ENCODE data around the gene MYBPC1.
A peak's percentile ranks its signal among the peaks of the same experiment; 100 is the strongest.
"Not testable (repeated sequence)": the region's sequence is repeated elsewhere in the genome, so short reads cannot be mapped to it uniquely, and the experiment has no call there.

The MYBPC1 gene

DNA sequence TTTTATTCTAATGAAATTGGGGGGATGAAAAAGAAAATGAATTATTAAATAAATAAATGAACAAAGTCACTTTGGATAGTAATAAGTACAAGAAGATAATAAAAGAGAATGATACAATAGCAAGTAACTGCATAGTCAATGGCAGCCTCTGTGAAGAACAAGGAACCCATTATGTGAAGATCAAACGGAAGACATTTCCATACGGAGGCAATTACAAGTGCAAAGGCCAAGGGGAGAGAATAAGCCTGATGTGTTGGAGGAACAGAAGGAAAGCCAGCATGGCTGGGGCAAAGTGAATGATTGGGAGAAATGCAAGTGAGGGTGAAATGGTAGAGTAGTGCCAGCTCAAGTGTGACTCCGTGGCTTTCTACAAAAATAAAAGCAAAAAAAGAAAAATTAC lies 58.7 kb downstream of the MYBPC1 start:
- DNase-seq (ENCODE audit: low read depth in 2 of 2) = no peak

DNA sequence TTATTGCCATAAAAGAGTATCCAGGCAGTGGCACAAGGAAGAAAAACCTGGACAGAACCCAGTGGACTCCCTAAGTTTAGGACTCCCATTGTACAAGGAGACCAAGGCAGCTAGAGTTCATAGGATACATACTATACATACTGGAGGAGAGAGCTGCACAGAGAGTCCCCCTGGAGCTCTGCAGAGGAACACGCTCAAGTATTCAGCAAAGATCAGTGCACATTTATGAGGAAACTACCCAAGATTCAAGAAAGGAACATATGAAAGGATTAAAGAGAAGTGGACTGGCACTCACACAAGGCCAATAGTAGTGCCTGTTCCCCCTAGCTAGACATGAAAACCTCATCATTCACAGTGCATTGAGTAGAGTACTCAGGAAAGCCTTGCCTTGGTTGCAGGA lies 59.7 kb downstream of the MYBPC1 start:
- no peak for DNase-seq (ENCODE audit: low read depth in 2 of 2)

DNA sequence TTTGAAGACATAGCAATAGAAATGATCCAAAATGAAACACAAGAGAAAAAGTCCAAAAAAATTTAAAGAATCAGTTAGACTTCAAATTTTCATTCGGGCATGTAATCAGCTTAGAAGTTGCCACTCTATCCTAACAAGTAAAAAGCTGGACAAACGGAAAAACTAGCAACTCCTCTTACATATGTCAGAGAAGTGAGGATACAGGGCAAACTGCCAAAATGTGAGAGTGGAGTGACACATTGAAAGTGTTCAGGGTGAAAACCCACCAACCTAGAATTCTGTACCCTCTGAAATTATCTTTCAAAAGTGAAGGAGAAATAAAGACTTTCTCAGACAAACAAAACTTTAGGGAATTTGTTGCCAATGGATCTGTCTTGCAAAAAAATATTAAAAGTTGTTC lies 60.6 kb downstream of the MYBPC1 start:
- DNase-seq (ENCODE audit: low read depth in 2 of 2) = no peak

DNA sequence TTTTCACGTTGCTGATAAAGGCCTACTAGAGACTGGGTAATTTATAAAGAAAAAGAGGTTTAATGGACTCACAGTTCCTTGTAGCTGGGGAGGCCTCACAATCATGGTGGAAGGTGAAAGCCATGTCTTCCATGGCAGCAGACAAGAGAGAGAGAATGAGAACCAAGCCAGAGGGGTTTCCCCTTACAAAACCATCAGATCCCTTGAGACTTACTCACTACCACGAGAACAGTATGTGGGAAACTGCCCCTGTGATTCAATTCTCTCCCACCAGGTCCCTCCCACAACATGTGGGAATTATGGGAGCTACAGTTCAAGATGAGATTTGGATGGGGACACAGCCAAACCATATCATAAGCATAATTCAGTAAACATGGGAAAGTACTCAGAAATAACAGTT lies 65.9 kb downstream of the MYBPC1 start:
- DNase-seq (ENCODE audit: low read depth in 2 of 2) = not testable (repeated sequence)

DNA sequence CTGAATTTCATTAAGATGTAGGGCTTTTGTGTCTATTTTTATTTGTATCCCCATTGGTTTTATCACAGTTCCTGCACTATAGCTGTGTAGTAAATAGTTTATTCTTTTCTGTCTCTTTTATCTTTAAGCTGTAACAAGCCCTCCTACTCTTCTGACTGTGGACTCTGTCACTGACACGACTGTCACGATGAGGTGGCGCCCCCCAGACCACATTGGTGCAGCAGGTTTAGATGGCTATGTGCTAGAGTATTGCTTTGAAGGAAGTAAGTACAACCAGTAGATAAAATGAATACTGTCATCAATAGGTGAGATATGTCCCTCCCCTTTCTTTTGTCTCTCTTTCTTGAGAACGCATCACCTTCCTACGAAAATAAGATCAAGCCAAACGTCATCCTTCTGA lies 68.5 kb downstream of the MYBPC1 start:
- no peak for DNase-seq (ENCODE audit: low read depth in 2 of 2)

DNA sequence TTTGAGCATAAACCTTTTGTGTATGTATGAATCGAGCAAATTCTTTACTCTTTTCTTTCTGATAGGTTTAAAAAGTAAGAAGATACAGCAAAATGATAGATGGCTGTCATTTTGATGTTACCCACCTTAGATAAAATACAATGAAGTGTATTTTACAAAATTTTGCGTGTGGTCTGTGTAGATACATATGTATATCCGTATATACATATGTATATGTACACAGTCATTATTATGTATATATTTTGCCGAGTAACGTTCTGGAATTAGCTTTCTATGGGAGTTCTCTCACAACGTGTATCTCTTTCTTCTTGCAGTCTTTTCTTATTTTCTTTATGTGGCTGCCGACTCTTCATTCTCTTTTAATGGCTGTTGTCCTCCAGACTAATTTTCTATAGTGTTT lies 70.2 kb downstream of the MYBPC1 start:
- no peak for DNase-seq (ENCODE audit: low read depth in 2 of 2)

DNA sequence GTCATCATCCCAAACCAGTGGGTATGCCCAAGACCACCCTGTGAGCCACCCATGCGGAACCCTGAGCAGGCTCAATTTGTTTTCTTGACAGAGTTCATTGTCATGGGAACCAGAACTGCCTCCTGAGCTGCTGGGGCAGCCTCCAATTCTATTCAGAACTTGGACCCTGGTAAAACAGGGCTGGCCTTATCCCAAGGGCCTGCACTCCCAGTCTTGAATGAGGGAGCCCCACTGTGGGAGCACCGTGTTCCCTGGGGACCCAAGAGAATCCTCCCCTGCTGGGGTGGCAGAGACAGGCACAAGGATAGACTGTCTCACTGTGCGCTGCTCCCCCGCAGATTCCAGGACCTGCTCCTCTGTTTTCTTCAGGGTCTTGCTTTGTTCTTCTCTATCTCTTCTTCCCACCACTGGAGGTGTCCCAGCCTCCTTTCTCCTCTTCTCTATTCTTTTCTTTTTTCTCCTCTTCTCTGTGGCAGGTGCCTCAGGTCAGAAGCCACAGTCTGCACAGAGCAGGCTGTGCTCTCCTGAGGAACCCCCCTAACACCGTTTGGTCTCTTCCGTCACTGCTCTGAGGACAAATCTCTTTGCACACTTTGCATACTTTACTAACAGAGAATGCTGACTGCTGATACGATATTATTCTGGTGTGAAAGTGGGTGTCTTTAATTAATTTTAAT lies 71.4 kb downstream of the MYBPC1 start:
- no peak for DNase-seq (ENCODE audit: low read depth in 2 of 2)

DNA sequence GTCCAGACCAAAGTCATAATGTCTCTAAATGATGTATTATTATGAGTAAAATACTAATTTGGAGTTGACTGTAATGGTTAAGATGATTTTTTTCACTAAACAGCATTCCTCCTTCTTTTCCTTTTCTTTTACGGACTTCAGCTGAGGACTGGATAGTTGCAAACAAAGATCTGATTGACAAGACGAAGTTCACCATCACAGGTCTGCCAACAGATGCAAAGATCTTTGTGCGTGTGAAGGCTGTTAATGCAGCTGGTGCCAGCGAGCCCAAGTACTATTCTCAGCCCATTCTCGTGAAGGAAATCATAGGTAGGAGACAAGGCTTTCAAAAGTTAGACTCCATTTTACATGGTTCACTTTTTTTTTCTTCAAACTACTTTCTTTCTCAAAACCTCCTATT lies 72.8 kb downstream of the MYBPC1 start:
- no peak for DNase-seq (ENCODE audit: low read depth in 2 of 2)

DNA sequence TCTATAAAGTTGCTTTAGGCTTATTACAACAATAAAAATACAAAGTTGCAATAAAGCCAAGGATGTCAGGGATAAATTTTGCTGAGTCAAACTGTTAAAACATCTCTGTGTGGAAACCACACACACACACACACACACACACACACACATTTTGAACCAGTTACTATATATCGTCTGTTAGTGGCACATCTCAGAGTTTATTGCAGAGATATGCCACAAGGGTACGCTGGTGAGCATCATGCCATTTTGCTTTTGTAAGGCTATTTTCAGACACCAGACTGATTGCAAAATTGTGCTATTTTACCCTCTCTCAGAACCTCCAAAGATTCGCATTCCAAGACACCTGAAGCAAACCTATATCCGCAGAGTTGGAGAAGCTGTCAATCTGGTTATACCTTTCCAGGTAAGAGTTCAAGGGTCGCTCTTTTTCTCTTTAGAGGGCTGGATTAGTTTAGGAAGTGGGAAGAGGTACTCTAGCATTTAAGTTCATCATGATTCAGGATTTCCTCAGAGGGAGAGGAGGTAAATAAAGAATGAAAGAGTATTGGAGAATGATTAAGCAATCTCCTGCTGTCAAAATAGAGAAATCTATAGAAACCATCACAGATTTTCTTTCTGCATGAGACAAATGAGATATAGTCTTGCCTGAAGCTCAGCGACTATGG lies 75.4 kb downstream of the MYBPC1 start:
- DNase-seq (ENCODE audit: low read depth in 2 of 2) = peak in 1 of 2 experiments; percentile 12

DNA sequence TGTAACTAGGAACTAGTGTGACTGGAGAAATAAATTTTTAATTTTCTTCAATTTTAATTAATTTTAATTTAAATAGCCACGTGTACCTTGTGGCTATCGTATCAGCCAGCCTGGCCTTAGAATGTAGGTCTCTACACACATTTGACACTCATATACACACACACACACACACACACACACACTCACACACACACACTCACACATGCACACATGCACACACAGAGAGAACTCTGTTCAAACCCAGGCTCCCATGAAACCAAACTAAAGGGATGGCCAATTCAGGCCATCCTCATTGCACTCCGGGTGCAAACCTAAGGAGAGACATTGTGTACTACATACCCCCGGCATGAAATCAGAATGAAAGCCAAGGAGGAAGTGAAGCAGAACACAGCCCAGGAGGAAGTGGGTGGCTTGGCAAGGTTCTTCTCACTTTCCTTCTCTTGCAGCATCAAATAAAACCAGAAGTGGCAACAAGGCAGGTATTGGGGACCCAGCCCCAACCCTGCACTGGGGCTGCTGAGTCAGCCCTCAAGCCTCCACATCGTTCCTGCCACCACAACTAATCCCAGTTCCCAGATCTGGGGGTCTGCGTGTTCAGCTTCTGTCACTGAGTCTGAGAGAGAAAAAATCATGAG lies 76.5 kb downstream of the MYBPC1 start:
- DNase-seq (ENCODE audit: low read depth in 2 of 2) = no peak

DNA sequence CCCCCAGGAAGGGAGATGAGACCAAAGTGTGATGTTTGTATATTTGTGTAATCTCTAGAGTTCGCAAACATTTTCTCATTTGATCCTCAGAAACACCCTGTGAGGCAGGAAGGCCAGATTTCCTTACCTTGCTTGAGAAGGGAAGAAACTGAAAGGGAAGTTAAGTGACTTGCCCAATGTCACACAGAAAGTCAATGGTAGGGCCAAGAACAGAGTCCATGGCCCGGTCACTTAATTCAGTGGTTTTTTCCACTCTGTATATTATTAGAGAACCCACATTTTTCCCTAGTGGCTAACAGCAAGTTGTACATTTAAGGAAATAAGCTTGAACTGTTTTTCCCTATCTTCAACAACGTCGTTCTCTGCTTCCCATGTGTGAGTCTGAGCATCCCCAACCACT lies 77.1 kb downstream of the MYBPC1 start:
- no peak for DNase-seq (ENCODE audit: low read depth in 2 of 2)

DNA sequence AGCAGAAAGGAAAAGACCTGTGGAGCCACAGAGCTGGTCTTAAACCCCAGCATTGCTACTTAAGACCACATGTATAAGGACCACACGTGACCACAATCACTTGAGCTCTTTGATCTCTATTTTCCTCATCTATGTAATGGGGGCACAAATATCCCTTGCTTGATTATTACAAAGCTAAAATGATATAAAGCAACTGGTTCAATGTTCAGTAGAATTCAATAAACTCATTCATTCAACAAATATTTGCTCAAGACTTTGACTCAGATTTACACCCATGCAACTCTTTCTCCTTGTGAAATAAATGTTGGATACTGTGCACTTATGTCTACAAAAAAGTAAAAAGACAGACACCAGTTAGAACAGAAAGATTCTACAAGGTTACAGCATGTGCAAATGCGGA lies 80.8 kb downstream of the MYBPC1 start:
- DNase-seq (ENCODE audit: low read depth in 2 of 2) = no peak

DNA sequence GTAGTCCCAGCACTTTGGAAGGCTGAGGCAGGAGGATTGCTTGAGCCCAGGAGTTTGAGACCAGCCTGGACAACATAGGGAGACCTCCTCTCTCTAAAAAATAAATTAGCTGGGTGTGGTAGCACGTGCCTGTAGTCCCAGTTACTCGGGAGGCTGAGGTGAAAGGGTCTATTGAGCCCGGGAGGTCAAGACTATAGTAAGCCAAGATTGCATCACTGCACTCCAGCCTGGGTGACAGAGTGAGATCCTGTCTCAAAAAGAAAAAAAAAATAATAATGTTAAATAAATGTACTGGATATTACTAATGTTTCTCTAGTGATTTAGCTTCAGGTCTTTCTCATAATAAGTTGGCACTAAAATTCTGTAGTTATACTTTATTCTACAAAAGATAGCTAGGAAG lies 81.7 kb downstream of the MYBPC1 start:
- DNase-seq (ENCODE audit: low read depth in 2 of 2) = not testable (repeated sequence)

DNA sequence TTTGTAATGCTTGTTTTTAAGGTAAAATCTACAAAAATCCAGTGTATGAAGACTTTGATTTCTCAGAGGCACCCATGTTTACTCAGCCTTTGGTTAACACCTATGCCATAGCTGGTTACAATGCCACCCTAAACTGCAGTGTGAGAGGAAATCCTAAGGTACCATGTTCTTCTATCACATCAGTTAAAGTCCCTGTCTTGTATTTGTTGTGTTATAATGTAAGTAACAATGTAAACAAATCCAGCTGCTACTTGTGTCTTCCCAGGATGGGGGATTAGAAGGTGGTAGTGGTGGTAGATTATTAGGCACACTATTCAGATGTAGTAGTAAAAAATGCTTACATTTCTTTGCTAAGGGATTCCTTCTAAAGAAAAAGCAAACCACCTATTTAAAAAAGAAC lies 83.3 kb downstream of the MYBPC1 start:
- no peak for DNase-seq (ENCODE audit: low read depth in 2 of 2)

DNA sequence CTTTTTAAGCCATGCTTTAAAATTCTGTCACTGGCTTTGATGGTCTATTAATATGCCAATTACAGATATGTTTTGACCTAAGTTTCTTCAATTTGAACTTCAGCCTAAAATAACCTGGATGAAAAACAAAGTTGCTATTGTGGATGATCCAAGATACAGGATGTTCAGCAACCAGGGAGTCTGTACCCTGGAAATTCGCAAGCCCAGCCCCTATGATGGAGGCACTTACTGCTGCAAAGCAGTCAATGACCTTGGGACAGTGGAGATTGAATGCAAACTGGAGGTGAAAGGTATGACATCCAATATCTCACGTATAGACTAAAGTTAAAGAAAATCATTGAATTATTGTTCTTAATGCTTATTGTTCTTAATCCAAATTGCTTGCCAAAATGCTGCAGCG lies 85.5 kb downstream of the MYBPC1 start:
- no peak for DNase-seq (ENCODE audit: low read depth in 2 of 2)

DNA sequence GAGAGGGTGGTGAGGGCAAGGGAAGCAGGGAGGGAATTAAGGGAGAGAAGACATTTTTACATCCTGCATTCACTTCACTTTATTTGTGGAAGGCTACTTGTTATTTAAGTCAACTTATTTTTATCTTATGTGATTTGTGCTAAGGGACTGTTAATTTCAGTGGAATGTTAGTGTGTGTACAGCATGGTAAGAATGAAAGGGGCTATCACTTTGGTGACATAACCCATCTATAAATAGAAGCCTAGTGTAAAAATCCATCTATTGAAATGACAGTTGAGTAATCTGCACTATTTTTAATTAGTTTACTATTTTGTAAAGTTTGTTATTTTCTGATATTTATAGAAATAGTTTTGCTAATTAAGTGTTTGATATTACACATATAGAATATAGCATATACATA lies 85.9 kb downstream of the MYBPC1 start:
- DNase-seq (ENCODE audit: low read depth in 2 of 2) = no peak

DNA sequence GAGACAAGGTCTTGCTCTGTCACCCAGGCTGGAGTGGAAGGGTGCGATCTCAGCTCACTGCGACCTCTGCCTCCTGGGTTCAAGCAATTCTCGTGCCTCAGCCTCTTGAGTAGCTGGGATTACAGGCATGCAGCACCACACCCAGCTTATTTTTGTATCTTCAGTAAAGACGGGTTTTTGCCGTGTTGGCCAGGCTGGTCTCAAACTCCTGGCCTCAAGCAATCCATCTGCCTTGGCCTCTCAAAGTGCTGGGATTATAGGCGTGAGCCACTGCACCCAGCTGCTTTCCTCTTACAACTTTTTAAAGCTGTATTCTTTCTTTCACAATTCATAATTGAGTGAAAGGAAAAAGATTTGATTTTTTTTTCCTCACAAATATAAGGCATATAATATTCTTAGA lies 86.9 kb downstream of the MYBPC1 start:
- DNase-seq (ENCODE audit: low read depth in 2 of 2) = not testable (repeated sequence)

DNA sequence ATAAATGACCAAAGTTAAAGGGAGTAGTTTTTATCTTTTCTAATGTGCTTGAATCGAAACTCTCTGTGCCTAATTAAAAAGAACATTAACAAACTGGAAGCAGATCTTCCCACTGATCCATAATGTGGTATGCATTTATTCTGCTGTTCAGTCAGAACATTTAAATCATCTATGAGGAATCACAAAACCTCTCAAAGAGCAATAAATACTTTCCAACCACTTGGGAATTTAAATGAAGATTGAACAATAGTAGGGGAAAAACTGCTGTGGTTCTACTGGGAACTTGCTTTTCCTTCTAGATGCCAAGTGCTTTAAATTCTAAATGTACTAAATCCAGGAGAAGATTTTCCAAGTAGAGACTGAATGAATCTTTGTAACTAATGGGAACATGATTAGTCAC lies 90.3 kb downstream of the MYBPC1 start:
- no peak for DNase-seq (ENCODE audit: low read depth in 2 of 2)

DNA sequence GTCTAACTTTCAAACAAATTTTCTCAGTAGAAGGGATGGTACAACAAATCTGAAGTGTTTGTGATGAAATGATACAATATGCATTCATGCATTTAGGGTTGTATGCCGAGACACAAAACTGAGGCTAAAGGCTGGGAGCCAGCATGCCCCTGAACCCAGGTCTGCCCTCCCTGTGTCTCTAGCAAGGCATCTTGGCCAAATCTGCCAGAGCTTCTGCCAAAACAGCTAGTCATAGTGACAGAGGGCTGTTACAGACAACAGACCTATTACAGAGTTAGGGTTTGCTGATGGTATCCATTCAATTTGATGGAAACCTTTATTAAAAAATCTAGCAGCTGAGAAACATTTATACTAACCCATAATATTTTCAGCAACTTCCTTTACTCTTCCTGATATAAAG lies 91.4 kb downstream of the MYBPC1 start:
- DNase-seq (ENCODE audit: low read depth in 2 of 2) = no peak

DNA sequence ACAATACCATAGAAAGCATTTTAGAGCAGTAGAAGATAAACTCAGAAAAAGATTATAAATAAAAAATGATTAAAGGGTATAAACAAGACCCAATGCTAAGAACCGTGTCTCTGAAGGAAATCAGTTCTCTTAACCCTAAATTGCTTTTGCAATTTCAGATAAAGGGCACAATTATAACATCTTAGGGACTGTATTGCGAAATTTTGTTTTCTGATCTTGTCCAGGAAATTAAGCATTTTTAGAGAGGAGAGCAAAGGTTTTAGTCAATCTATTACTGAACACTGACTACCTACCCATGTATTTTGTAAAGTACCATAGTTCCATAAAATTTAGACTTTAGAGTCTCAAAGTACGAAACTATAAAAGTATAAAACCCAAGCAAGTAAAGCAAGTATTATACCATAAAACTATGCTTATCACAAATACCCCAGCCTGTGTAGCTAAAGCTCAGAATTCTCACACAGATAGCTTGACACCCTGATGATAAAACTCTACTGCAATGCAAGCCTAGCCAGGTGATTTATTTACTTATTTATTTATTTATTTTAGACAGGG lies 95.8 kb downstream of the MYBPC1 start:
- no peak for DNase-seq (ENCODE audit: low read depth in 2 of 2)

DNA sequence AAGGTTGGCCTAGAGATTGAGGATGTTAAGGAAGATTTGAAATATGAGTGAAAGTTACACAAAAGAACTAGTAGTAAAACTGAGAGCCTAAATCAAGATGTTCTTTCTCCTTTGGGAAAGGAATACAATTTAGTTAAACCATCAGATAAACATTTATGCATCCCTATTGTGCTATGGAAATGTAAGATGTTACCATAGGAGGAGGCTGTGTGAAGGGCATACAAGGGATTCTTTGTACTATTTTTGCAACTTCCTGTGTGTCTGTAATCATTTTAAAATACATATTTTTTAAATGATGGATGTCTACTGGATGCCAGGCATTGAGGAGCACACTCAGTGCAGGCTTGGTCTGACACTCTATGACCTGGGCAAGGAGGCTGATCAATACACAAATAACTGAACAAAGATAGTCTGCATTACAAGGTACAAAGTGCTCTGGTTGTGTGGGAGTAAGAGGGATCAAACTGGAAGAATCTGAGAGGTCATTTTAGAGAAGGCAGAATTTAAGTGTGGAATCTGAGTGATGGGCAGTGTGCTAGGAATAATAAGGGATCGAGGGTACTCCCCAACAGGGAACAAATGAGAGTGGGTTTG lies 96.8 kb downstream of the MYBPC1 start:
- DNase-seq (ENCODE audit: low read depth in 2 of 2) = no peak

DNA sequence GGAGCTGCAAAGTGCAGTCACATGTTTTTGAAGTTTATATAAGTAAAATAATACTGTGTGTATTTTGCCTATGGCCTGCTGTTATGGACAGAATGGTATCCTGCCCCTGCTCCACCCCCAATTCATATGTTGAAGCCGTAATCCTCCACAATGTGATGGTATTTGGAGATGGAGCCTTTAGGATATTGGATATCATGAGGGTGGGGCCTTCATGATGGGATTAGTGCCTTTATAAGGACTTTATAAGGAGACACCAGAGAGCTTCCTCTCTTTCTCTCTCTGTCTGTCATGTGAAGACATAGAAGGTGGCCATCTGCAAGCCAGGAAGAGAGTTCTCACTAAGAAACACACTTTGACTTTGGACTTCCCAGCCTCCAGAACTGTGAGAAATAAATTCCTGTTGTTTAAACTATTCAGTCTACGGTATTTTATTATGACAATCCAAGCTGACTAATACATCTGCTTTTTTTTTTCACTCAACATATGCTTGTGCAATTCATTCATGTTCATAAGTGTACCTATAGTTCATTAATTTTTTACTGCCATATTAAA lies 99.6 kb downstream of the MYBPC1 start:
- DNase-seq (ENCODE audit: low read depth in 2 of 2) = no peak

Data from fibroblast of skin of left biceps (primary cell).